Sigmoid colon (tissue), 3 donors: Measurements from ENCODE around the gene BICC1.

ENCODE experiments used
- CTCF ChIP-seq, 4 experiments: fragments of 450-650 bp in 3 of 4; fragments of 200-600 bp in 1 of 4; IDR thresholded peaks; one replicate each; pipeline ENCODE4 v1.5.1; 2016 to 2019; ENCODE audit warnings: antibody characterized with exemption in 4 of 4, mild to moderate bottlenecking in 3 of 4, moderate library complexity in 2 of 4
- POLR2A ChIP-seq, 2 donors: fragments of 450-650 bp; IDR thresholded peaks; one replicate each; pipeline ENCODE4 v1.6.1; 2016; ENCODE audit warnings: antibody characterized with exemption in 2 of 2, mild to moderate bottlenecking in 2 of 2, moderate library complexity in 2 of 2

GRCh38 chr10:58465629-58466028, 47.0 kb upstream of the BICC1 start:
- no peak for TF ChIP-seq CTCF (IDR thresholded peaks at IDR 0.05)
- no peak for TF ChIP-seq POLR2A (IDR thresholded peaks at IDR 0.05)
